GM21619 (cell line): ENCODE results near the gene VAC14.
A peak's percentile ranks its signal among the peaks of the same experiment; 100 is the strongest.
"Not testable (repeated sequence)": the region's sequence is repeated elsewhere in the genome, so short reads cannot be mapped to it uniquely, and the experiment has no call there.

ENCODE experiments used
- ATAC-seq: cut with Tn5 transposase; IDR thresholded peaks from one replicate; pipeline ENCODE4 v1.9.1; 2021; ENCODE audit not compliant: unreplicated experiment

Gene VAC14

GRCh38 chr16:70800781-70801480, at the start of gene VAC14:
Gene VAC14, minus strand, starts transcription at chr16:70801158. Its CDS starts 258 bp downstream, at chr16:70800900.
- peak; percentile 95 for ATAC-seq

- ATAC-seq: not testable (repeated sequence)
Observed at GRCh38 chr16:70823498-70824118, 22.6 kb upstream of the VAC14 start.

DNA sequence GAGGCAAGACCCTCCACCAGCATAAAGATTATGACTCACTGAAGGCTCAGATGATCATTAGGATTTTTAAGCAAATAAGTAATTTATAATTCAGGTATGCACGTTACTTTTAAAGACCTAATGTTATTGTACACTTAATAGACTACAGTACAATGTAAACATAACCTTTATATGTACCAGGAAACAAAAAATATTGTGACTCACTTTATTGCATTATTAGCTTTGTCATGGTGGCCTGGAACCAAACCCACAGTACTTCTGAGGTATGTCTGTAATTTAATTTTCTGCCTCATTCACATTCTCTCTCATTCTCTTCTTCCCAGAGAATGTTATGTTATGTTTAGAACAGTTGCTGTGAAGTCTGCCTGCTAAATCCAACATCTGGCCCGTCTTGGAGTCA, 21.8 kb upstream of the VAC14 start:
- ATAC-seq: not testable (repeated sequence)

- not testable (repeated sequence) for ATAC-seq
Observed at GRCh38 chr16:70818088-70818487, 17.1 kb upstream of the VAC14 start.

DNA sequence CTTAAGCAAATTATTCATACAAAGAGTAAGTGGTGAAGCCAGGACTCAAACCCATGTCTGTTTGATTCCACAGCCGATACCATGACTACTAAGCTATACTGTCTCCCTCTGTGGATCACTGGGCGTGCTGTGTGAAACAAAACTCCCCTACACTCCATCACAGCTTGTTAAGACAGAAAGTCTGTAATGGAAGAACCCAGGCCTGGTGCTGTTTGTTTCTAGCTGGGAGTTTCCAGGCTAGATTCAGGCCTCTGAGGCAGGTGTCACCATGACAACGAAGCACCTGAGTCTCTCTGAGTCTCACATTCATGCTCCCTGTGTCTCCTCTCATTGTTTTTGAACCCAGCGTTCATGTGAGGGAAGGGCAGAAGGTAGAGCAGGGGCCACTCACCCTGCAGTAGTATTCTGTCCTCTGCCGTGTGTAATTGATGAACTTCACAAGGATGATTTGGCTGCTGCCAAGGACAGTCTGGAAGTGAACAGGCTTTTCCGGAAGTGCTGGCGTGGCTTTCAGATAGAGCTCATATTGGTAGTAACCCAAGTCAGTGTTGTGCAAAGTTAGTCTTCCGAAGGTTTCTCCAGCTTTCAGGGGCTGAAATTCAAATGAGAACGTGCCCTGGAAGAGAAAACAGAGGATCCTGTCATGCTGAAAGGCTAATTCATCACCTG, 8.6 kb upstream of the VAC14 start:
- no peak for ATAC-seq

DNA sequence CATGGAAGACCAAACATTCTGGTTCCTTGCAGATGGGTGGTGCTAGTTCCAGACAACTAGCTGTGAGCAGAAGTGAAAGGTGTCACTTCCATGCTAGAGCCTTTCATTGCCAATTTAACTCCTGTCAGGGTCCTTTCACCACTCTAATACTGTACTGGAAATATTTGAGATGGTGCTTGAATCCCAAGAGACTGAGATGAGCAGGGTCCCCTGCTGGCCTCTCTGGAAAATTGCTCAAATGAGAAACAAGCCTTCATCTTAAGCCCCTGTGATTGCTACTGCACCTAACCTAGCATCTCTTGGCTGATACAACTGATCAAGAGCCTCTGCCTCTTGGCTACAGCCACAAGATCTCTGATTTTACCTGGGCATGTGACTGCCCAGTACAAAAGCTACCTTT, 7.4 kb upstream of the VAC14 start:
- ATAC-seq: no peak

DNA sequence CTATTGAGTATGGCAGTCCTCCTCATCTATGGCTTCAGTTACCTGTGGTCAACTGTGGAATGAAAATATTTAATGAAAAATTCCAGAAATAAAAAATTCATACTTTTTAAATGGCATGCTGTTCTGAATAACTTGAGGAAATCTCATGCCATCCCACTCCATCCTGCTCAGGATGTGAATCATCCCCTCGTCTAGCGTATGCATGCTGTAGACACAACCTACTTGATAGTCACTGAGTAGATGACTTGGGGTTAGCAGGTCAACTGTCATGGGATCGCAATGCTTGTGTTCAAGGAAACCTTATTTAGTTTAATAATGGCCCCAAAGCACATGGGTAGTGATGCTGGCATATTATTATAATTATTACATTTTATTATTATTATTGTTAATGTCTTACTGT, 4.8 kb upstream of the VAC14 start:
- ATAC-seq: no peak

DNA sequence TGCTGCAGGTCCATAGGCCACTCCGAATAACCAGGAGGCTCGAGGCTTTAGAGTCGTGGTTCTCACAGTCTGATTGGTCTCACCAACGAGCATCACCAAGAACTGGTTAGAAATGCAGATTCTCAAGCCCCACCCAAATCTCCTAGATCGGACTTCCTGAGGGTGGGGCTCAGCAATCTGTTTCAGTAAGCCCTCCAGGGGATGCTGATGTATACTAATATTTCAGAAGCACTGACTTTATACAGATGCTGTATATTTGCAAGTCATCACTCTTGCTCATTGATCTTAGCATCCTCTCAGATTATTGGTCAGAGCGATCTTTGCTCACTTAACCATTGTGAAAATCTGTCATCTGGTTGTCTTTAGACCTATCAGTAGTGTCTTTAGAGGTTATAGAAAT, 4.4 kb upstream of the VAC14 start:
- no peak for ATAC-seq

GRCh38 chr16:70804734-70805169, 3.8 kb upstream of the VAC14 start:
- no peak for ATAC-seq

GRCh38 chr16:70804153-70804733, 3.3 kb upstream of the VAC14 start:
- no peak for ATAC-seq

DNA sequence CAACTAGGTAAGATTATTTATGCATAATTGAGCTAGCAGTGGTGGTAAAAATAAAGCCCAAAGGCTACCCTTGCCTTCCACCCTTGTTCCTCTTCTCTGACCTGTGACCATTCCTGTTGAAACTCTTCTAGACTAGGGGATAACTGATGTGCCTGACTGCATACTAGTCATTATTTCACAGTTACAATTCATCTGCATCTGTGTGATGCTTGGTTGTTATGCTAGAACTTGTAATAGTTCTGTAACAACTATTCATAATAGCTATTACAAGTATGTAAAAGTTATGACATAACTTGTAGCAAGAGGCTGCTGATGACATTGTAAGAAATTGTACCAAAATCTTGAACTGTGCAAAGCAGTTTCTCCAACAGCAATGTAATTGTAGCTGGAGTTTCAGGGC, 2.4 kb upstream of the VAC14 start:
- no peak for ATAC-seq

DNA sequence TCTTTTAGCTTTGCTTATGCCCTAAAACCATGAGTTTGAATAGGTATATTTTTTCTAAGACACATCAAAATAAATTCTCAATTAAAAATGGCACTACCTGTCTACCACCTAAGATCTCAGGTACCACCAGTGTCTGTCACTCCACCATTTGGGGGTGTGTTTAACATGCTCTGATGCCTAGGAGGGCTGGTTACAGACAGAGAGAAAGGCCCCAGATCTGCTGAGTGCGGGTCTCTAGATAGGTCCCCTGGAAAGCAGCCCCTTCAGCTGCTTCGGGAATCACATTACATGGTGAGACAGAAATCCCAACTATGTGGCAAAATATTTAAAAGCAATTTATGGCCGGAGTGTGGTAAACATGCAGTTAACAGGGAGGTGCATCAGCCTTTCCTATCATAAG, 653 bp upstream of the VAC14 start:
- ATAC-seq: no peak

DNA sequence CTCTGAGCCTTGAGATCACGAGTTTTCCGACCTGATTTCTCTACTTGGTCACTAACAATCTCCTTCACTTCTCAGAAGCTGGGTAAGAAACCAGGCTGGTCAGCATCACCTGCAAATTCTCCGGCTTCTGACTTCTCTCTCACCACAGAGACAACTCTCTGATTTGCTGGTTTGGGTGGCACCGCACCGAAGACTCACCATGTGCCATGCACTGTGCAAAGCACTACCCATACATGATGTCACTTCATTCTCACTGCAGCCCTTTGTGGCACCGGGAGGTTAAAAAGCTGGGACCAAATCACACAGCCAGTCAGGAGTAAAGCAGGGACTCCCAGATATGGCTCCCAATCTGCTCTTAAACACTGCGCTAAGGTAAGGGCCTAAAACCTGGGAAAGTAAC, 647 bp downstream of the VAC14 start:
- no peak for ATAC-seq

DNA sequence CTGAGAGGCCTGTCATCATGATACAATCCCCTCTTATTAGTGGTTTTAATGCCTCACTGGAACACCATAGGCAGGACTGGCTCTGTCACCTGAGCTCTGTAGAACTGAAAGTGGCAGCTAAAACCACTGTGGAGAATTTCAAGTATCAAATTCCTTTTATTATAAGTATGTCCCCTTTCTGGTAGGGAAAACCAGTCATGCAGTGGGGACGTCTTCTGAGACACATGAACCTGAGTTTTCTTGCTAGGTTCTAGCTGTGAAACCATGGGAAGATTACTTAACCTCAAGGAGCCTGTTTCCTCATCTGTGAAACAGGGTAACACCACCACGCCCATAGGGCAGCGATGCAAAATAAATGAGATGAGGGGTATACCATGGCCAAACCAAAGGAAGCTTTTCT, 4.7 kb downstream of the VAC14 start:
- no peak for ATAC-seq

GRCh38 chr16:70795296-70795912, 5.6 kb downstream of the VAC14 start:
- ATAC-seq: no peak

- peak; percentile 45 for ATAC-seq
Observed at GRCh38 chr16:70793851-70794502, 7.0 kb downstream of the VAC14 start.

- no peak for ATAC-seq
Observed at GRCh38 chr16:70790815-70791214, 10.1 kb downstream of the VAC14 start.

DNA sequence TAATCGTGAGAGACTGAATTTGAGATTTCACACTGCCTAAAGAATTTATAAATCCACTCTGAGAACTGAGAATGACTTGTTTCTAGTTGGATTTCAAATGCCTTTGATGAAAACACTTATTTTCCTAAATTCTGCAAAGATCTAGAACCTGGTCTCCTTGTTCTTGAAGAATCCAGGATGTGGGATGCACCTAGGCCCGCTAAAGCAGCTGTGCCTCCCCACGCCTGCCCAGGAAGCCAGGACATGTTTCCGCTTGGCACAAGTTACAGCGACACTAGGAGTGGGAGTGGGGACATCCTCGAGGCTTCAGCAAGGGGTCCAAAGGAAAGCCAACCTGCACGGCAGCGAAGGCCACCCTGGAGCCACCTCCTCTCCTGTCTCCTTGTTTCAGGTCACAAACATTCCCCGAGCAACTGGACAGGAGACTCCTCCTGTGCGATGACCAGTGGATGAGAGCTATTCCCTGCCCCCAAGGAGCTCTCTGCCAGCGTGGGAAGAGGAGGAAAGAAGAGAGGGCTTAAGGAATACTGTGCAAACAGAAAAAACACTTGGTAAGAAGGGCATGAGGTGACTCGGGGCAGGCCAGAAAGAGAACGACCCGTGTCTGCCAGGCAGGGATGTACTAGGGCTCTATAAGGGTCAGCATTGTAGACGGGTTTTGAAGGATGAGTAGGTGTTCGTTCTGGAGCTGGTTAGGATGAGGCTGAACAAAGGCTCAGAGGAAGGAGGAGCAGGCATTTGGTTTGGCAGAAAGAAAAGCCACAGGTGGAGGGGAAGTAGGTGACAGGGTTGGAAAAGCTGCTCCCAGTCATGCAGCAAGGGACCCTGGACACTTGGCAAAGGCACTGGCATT, 11.1 kb downstream of the VAC14 start:
- ATAC-seq: no peak

- no peak for ATAC-seq
Observed at GRCh38 chr16:70788668-70789594, 12.0 kb downstream of the VAC14 start.
